ENCODE data around the gene PPP1R27. TPM values are rescaled to one million over a fixed set of nuclear protein-coding genes. Genes with fewer than 3 reads are reported as not detected.

Gene PPP1R27
- polyA plus RNA-seq, 2 of the 4 experiments (the other 2 are of a cell fraction) = 0.09 TPM; not detected in 1

DNA sequence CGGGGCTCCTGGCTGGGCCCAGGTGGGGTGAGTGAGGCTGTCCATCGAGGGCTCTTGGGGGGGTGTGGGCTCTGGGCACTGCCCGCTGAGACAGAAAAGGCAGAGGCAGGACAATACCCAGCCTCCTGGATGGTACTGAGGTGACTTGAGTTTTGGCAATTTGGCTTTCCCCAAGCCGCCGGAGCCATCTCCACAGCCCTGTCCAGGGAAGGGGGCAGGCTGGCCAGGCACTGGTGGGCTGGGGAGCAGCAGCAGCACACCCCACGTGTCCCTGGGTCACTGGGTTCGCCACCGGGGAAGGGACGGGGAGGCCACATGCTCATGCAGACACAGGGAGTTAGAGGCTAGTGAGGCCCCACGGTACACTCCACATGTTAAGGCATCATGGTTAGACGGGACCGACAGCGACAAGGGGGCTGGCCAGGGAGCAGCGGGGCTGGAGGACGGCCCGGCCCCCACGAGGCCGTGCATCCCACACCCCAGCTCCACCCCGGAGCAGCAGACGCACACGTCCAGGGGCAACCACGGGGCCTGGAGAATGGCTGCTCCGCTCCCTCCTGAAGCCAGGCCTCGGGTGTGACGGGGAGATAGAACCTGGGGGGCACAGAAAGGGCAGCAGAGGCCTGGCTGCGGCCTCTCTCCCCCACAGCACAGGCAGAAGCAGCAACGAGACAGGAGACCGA lies 33.3 kb upstream of the PPP1R27 start (continued):
- TF ChIP-seq MAZ (IDR thresholded peaks at IDR 0.05; ENCODE audit: borderline replicate concordance, low read depth, low read length) = no peak
- TF ChIP-seq, protein P1, sequence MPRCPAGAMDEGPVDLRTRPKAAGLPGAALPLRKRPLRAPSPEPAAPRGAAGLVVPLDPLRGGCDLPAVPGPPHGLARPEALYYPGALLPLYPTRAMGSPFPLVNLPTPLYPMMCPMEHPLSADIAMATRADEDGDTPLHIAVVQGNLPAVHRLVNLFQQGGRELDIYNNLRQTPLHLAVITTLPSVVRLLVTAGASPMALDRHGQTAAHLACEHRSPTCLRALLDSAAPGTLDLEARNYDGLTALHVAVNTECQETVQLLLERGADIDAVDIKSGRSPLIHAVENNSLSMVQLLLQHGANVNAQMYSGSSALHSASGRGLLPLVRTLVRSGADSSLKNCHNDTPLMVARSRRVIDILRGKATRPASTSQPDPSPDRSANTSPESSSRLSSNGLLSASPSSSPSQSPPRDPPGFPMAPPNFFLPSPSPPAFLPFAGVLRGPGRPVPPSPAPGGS (IDR thresholded peaks at IDR 0.05) = peak; percentile 29; the same call in 2 of the 3 replicates
- TF ChIP-seq, protein P2, sequence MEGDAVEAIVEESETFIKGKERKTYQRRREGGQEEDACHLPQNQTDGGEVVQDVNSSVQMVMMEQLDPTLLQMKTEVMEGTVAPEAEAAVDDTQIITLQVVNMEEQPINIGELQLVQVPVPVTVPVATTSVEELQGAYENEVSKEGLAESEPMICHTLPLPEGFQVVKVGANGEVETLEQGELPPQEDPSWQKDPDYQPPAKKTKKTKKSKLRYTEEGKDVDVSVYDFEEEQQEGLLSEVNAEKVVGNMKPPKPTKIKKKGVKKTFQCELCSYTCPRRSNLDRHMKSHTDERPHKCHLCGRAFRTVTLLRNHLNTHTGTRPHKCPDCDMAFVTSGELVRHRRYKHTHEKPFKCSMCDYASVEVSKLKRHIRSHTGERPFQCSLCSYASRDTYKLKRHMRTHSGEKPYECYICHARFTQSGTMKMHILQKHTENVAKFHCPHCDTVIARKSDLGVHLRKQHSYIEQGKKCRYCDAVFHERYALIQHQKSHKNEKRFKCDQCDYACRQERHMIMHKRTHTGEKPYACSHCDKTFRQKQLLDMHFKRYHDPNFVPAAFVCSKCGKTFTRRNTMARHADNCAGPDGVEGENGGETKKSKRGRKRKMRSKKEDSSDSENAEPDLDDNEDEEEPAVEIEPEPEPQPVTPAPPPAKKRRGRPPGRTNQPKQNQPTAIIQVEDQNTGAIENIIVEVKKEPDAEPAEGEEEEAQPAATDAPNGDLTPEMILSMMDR (IDR thresholded peaks at IDR 0.05) = no peak
- TF ChIP-seq HEYL (CRISPR knock-in tag; IDR thresholded peaks at IDR 0.05) = no peak
- no peak for TF ChIP-seq HOXB13 (CRISPR knock-in tag; IDR thresholded peaks at IDR 0.05; ENCODE audit: low read depth)
- TF ChIP-seq KDM5A (IDR thresholded peaks at IDR 0.05) = no peak
- no peak; the same call in 1 of the 2 replicates for TF ChIP-seq RARB (CRISPR knock-in tag; IDR thresholded peaks at IDR 0.05)
- 0 out of 2 replicates have a peak, but pooled peaks have one; percentile 22 for TF ChIP-seq TFCP2L1 (CRISPR knock-in tag; IDR thresholded peaks at IDR 0.05)
- peak; percentile 29; the same call in 1 of the 2 replicates for TF ChIP-seq TP53 (CRISPR knock-in tag; IDR thresholded peaks at IDR 0.05)
- TF ChIP-seq, protein P3, sequence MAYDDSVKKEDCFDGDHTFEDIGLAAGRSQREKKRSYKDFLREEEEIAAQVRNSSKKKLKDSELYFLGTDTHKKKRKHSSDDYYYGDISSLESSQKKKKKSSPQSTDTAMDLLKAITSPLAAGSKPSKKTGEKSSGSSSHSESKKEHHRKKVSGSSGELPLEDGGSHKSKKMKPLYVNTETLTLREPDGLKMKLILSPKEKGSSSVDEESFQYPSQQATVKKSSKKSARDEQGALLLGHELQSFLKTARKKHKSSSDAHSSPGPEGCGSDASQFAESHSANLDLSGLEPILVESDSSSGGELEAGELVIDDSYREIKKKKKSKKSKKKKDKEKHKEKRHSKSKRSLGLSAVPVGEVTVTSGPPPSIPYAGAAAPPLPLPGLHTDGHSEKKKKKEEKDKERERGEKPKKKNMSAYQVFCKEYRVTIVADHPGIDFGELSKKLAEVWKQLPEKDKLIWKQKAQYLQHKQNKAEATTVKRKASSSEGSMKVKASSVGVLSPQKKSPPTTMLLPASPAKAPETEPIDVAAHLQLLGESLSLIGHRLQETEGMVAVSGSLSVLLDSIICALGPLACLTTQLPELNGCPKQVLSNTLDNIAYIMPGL (CRISPR knock-in tag; IDR thresholded peaks at IDR 0.05; ENCODE audit: borderline replicate concordance) = no peak
- TF ChIP-seq, protein P4, sequence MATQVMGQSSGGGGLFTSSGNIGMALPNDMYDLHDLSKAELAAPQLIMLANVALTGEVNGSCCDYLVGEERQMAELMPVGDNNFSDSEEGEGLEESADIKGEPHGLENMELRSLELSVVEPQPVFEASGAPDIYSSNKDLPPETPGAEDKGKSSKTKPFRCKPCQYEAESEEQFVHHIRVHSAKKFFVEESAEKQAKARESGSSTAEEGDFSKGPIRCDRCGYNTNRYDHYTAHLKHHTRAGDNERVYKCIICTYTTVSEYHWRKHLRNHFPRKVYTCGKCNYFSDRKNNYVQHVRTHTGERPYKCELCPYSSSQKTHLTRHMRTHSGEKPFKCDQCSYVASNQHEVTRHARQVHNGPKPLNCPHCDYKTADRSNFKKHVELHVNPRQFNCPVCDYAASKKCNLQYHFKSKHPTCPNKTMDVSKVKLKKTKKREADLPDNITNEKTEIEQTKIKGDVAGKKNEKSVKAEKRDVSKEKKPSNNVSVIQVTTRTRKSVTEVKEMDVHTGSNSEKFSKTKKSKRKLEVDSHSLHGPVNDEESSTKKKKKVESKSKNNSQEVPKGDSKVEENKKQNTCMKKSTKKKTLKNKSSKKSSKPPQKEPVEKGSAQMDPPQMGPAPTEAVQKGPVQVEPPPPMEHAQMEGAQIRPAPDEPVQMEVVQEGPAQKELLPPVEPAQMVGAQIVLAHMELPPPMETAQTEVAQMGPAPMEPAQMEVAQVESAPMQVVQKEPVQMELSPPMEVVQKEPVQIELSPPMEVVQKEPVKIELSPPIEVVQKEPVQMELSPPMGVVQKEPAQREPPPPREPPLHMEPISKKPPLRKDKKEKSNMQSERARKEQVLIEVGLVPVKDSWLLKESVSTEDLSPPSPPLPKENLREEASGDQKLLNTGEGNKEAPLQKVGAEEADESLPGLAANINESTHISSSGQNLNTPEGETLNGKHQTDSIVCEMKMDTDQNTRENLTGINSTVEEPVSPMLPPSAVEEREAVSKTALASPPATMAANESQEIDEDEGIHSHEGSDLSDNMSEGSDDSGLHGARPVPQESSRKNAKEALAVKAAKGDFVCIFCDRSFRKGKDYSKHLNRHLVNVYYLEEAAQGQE (IDR thresholded peaks at IDR 0.05) = peak; percentile 19; the same call in 1 of the 2 replicates
- peak; percentile 26; the same call in 1 of the 2 replicates for TF ChIP-seq HOXB5 (CRISPR knock-in tag; IDR thresholded peaks at IDR 0.05)
- peak; percentile 22 to 94 for TF ChIP-seq JUN (IDR thresholded peaks at IDR 0.05)
- no peak for TF ChIP-seq NFE2L2 (conservative IDR thresholded peaks at IDR 0.05; ENCODE audit: low read length)
- TF ChIP-seq POLR2A (IDR thresholded peaks at IDR 0.05; ENCODE audit: low read length) = peak; percentile 58
- peak; percentile 11; the same call in 1 of the 2 replicates for TF ChIP-seq HOXA7 (CRISPR knock-in tag; IDR thresholded peaks at IDR 0.05)
- TF ChIP-seq ESRRA (IDR thresholded peaks at IDR 0.05; ENCODE audit: borderline replicate concordance, low read length) = no peak
- TF ChIP-seq, protein P5, sequence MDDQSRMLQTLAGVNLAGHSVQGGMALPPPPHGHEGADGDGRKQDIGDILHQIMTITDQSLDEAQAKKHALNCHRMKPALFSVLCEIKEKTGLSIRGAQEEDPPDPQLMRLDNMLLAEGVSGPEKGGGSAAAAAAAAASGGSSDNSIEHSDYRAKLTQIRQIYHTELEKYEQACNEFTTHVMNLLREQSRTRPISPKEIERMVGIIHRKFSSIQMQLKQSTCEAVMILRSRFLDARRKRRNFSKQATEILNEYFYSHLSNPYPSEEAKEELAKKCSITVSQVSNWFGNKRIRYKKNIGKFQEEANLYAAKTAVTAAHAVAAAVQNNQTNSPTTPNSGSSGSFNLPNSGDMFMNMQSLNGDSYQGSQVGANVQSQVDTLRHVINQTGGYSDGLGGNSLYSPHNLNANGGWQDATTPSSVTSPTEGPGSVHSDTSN (IDR thresholded peaks at IDR 0.05) = peak; percentile 17; the same call in 1 of the 2 replicates
- TF ChIP-seq, protein P6, sequence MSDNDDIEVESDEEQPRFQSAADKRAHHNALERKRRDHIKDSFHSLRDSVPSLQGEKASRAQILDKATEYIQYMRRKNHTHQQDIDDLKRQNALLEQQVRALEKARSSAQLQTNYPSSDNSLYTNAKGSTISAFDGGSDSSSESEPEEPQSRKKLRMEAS (IDR thresholded peaks at IDR 0.05) = peak; percentile 78
- no peak for TF ChIP-seq KDM1A (IDR thresholded peaks at IDR 0.05; ENCODE audit: low read depth)
- TF ChIP-seq FOSL2 (IDR thresholded peaks at IDR 0.05) = no peak
- no peak for TF ChIP-seq FOSL2 (CRISPR knock-in tag; IDR thresholded peaks at IDR 0.05)
- no peak for TF ChIP-seq NR3C1 (IDR thresholded peaks at IDR 0.05)
- peak; percentile 27; the same call in 1 of the 2 replicates for TF ChIP-seq POLR2AphosphoS2 (conservative IDR thresholded peaks at IDR 0.05; ENCODE audit: low read length)
- TF ChIP-seq RCOR1 (IDR thresholded peaks at IDR 0.05; ENCODE audit: low read depth, low read length) = no peak
- TF ChIP-seq CEBPB (IDR thresholded peaks at IDR 0.05) = no peak

Measured in A549 (cell line).